ENCODE measurements around the gene ZNF112. TPM values are rescaled to one million over a fixed set of nuclear protein-coding genes. Genes with fewer than 3 reads are reported as not detected.

Gene ZNF112
- total and polyA plus RNA-seq, 7 experiments from 2014 or later: 0.16 to 0.40 (median 0.17) TPM; not detected in 4

DNA sequence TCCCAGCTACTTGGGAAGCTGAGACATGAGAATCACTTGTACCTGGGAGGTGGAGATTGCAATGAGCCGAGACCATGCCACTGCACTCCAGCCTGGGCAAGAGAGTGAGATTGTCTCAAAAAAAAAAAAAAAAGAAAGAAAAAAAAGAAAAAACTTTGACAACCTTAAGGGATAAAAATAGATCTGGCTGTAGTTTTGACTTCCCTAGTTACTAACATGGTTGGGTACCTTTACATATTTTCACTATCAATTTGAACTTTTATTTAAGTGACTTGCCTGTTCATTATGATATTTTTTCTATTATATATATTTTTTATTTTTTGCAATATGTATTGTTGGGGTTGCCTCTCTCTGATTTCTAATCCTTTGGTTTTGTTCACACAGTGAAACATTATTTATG is 43.2 kb downstream of the ZNF112 start:
- Mint-ChIP-seq H3K27me3 (peaks cover 0 to 42% (median 15%) of the 10 kb centered on the region in 5 donors), H3K36me3 (peaks cover 1 to 22% (median 14%) of the 10 kb centered on the region in 5 donors), H3K27ac (no peak overlapping the region), H3K4me3 (no peak overlapping the region), H3K4me1 (no peaks in the 10 kb centered on the region), H3K9me3 (peaks cover 4 to 82% (median 39%) of the 10 kb centered on the region in 11 donors)
- H3K4me3 ChIP-seq (ENCODE audit: low read length): no peak overlapping the region
- no peaks in the 10 kb centered on the region for H3K4me1 ChIP-seq (ENCODE audit: control insufficient read depth in 2 of 2, insufficient read depth in 2 of 2, low read length in 2 of 2)
- no peaks in the 10 kb centered on the region for H3K27me3 ChIP-seq (ENCODE audit: control insufficient read depth in 2 of 2, insufficient read depth in 2 of 2, low read length in 2 of 2)
- ChIA-PET CTCF (no interaction called here), POLR2A (no interaction called here)
- intact Hi-C loops (cut with micrococcal nuclease): no loop called here
- ATAC-seq (no peak), DNase-seq (no peak)
- no peaks in the 10 kb centered on the region for H3K36me3 ChIP-seq (ENCODE audit: control insufficient read depth in 2 of 3, insufficient read depth in 3 of 3, low read length in 3 of 3)
- no peak overlapping the region for H3K27ac ChIP-seq (ENCODE audit: low read depth, low read length)
- H3K9me3 ChIP-seq (ENCODE audit: control insufficient read depth in 2 of 3, low read length in 3 of 3): peaks cover 0 to 6% (median 0%) of the 10 kb centered on the region in 3 experiments

DNA sequence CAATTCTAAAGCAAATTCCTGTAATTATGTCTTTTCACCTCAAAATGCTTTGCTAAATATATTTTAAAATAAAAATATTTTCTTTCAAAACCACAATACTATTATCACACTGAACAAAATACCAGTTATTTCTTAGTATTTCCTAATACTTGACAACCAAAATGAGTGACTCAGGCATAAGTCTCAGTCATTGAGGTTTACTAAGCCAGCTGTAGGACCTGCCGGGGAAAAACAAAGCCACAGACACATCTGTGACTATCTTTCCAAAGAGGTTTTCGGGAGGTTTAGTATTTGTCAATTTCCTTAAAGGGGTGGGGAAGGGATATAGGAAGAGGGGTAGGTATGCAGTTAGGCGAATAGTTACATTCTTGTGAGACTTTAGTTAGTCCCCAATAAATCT is 48.5 kb downstream of the ZNF112 start:
- H3K4me3 Mint-ChIP-seq: no peak overlapping the region
- H3K27ac ChIP-seq (ENCODE audit: low read depth, low read length): no peak overlapping the region
- ChIA-PET POLR2A (no interaction called here), CTCF (no interaction called here)
- intact Hi-C loops (cut with micrococcal nuclease): loop anchor here (10.0 kb wide), 2 partner anchors 143 to 323 kb away; partner anchors contain the start of genes ZNF155 (in 1 of the 2) and ZNF226 (in 1 of the 2)
- no peaks in the 10 kb centered on the region for H3K27me3 ChIP-seq (ENCODE audit: control insufficient read depth in 2 of 2, insufficient read depth in 2 of 2, low read length in 2 of 2)
- DNase-seq (no peak), ATAC-seq (no peak)
- peaks cover 3 to 8% (median 5%) of the 10 kb centered on the region in 5 donors for H3K36me3 Mint-ChIP-seq
- no peaks in the 10 kb centered on the region for H3K9me3 ChIP-seq (ENCODE audit: control insufficient read depth in 2 of 3, low read length in 3 of 3)
- H3K4me1 ChIP-seq (ENCODE audit: control insufficient read depth in 2 of 2, insufficient read depth in 2 of 2, low read length in 2 of 2): peaks cover 10 to 12% of the 10 kb centered on the region in 2 donors
- H3K36me3 ChIP-seq (ENCODE audit: control insufficient read depth in 2 of 3, insufficient read depth in 3 of 3, low read length in 3 of 3): peaks cover 0 to 5% (median 0%) of the 10 kb centered on the region in 3 experiments
- H3K9me3 Mint-ChIP-seq: peaks cover 0 to 66% (median 22%) of the 10 kb centered on the region in 11 donors
- peaks cover 0 to 17% (median 4%) of the 10 kb centered on the region in 5 donors for H3K27me3 Mint-ChIP-seq
- H3K4me3 ChIP-seq (ENCODE audit: low read length): no peak overlapping the region
- H3K27ac Mint-ChIP-seq: no peak overlapping the region
- H3K4me1 Mint-ChIP-seq: peaks cover 0 to 26% (median 22%) of the 10 kb centered on the region in 7 donors

DNA sequence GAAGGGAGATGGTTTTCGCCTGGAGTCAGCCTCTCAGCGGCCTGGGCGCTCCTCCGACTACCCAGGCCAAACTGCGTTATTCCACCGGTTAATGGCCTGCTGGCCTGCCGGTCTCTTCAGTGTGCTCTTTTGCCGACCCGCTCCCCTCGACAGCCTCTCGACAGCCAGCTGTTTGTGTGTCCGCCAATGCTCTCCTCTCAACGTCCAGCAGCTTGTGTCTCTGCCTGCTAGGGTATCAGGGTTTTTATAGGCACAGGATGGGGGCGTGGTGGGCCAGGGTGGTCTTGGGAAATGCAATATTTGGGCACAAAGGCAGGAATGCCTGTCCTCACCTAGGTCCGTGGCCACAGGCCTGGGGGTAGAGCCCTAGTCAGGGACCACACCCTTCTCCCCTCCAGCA is 50.2 kb downstream of the ZNF112 start:
- POLR2A ChIA-PET: no interaction called here

DNA sequence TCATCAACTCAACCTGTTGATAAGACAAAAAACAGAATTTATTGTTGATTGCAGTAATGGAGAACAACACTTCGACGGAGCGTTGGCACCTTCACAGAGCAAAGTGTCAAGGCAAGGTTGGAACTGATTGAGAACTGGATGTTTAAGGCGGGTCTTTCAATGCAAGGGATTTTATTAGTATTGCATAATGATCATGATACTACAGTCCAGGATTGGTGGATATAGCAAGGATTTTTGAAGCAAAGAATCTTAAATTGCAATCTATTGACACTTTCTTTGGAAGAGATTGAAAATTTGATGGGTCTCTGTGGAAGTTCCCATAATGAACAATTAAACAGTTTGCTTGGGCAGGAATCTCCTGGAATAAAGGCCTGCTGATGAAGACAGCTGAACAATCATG is 51.0 kb downstream of the ZNF112 start:
- Mint-ChIP-seq H3K4me1 (peaks cover 5 to 34% (median 27%) of the 10 kb centered on the region in 7 donors), H3K36me3 (peaks cover 12 to 25% (median 22%) of the 10 kb centered on the region in 5 donors), H3K27ac (peak overlapping the region in 2 of 9 donors; percentile 72), H3K27me3 (peaks cover 0 to 15% (median 0%) of the 10 kb centered on the region in 5 donors), H3K4me3 (peak overlapping the region; percentile 54 to 96 (median 92)), H3K9me3 (peaks cover 0 to 63% (median 22%) of the 10 kb centered on the region in 11 donors)
- Histone ChIP-seq H3K9me3 (ENCODE audit: control insufficient read depth in 2 of 3, low read length in 3 of 3) (no peaks in the 10 kb centered on the region), H3K4me3 (ENCODE audit: low read length) (peak overlapping the region; percentile 84), H3K27ac (ENCODE audit: low read depth, low read length) (no peak overlapping the region), H3K4me1 (ENCODE audit: control insufficient read depth in 2 of 2, insufficient read depth in 2 of 2, low read length in 2 of 2) (peaks cover 10 to 12% of the 10 kb centered on the region in 2 donors), H3K36me3 (ENCODE audit: control insufficient read depth in 2 of 3, insufficient read depth in 3 of 3, low read length in 3 of 3) (peaks cover 0 to 20% (median 0%) of the 10 kb centered on the region in 3 experiments), H3K27me3 (ENCODE audit: control insufficient read depth in 2 of 2, insufficient read depth in 2 of 2, low read length in 2 of 2) (no peaks in the 10 kb centered on the region)
- POLR2A ChIA-PET: interaction anchor here (0.6 to 2.0 kb wide), 3 partner anchors 93 to 1064 kb away, joined by 3 to 7 read pairs (median 4); partner anchors contain the start of genes ZNF226 and ZNF227
- CTCF ChIA-PET: no interaction called here
- no peak for ATAC-seq
- intact Hi-C loops (cut with micrococcal nuclease): loop anchor here (1.0 to 10.0 kb wide), 13 partner anchors 93 to 479 kb away; partner anchors contain the start of genes ZNF226 (in 2 of the 2), ZNF227 (in 2 of the 2), ZNF155 (in 1 of the 2) and ZNF222 (in 1 of the 2)
- DNase-seq: no peak

More for the DNA sequence above, 50.2 kb downstream of the ZNF112 start:
- Mint-ChIP-seq H3K27ac (no peak overlapping the region), H3K27me3 (peaks cover 0 to 15% (median 0%) of the 10 kb centered on the region in 5 donors), H3K4me3 (peak overlapping the region in 2 of 10 donors; percentile 10 to 38), H3K9me3 (peaks cover 0 to 60% (median 22%) of the 10 kb centered on the region in 11 donors), H3K4me1 (peaks cover 5 to 31% (median 27%) of the 10 kb centered on the region in 7 donors), H3K36me3 (peaks cover 6 to 17% (median 14%) of the 10 kb centered on the region in 5 donors)
- Histone ChIP-seq H3K4me1 (ENCODE audit: control insufficient read depth in 2 of 2, insufficient read depth in 2 of 2, low read length in 2 of 2) (peaks cover 10 to 12% of the 10 kb centered on the region in 2 donors), H3K36me3 (ENCODE audit: control insufficient read depth in 2 of 3, insufficient read depth in 3 of 3, low read length in 3 of 3) (peaks cover 0 to 16% (median 0%) of the 10 kb centered on the region in 3 experiments), H3K27me3 (ENCODE audit: control insufficient read depth in 2 of 2, insufficient read depth in 2 of 2, low read length in 2 of 2) (no peaks in the 10 kb centered on the region), H3K9me3 (ENCODE audit: control insufficient read depth in 2 of 3, low read length in 3 of 3) (no peaks in the 10 kb centered on the region), H3K4me3 (ENCODE audit: low read length) (no peak overlapping the region), H3K27ac (ENCODE audit: low read depth, low read length) (no peak overlapping the region)
- no peak for ATAC-seq
- intact Hi-C loops (cut with micrococcal nuclease): loop anchor here (10.0 kb wide), 2 partner anchors 141 to 321 kb away; partner anchors contain the start of genes ZNF155 (in 1 of the 2) and ZNF226 (in 1 of the 2)
- no peak for DNase-seq
- CTCF ChIA-PET: no interaction called here

DNA sequence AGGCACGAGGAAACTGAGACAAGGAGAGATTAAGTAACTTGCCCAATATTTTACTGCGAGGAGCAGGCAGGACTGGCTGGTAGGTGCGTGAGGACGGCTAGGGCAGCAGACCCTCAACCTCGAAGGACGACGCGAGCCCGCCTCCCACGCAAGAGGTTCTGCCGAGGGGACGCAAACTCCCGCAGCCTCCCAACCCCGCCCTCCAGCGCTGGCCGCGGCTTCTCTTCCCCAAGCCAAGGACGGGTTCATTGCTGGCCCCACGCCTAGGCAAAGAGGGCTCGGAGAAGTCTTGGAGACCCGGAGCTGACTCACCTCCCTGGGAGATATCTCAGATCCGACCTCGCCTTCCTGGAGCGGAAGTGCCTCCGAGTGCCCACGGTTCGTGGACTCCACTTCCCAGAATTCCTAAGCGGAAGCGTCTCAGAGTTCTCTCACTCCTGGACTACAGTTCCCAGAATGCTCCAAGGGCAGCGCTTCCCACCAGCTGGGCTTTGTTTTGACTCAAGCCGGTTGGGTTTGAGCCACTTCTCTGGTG is 51.8 kb downstream of the ZNF112 start, which contains the start of gene ZNF235:
ZNF235 (minus strand) TSS at position 367 of the 535 bp plus-strand sequence. CDS start 1,621 bp downstream, outside the sequence.
- Mint-ChIP-seq H3K4me1 (peaks cover 5 to 34% (median 27%) of the 10 kb centered on the region in 7 donors), H3K36me3 (peaks cover 17 to 32% (median 26%) of the 10 kb centered on the region in 5 donors), H3K4me3 (peak within 1 kb of the TSS; percentile 88 to 96 (median 93)), H3K27ac (peak within 1 kb of the TSS; percentile 20 to 82 (median 77)), H3K27me3 (peaks cover 0 to 10% (median 0%) of the 10 kb centered on the region in 5 donors), H3K9me3 (peaks cover under 1 to 64% (median 20%) of the 10 kb centered on the region in 11 donors)
- DNase-seq: peak; percentile 17 to 77 (median 59)
- ChIA-PET POLR2A (interaction anchor here (0.6 to 2.0 kb wide), 5 partner anchors 92 to 1065 kb away, joined by 3 to 7 read pairs (median 3); partner anchors contain the start of genes SMG9, ZNF180, ZNF226 and ZNF227), CTCF (no interaction called here)
- Histone ChIP-seq H3K27me3 (ENCODE audit: control insufficient read depth in 2 of 2, insufficient read depth in 2 of 2, low read length in 2 of 2) (no peaks in the 10 kb centered on the region), H3K9me3 (ENCODE audit: control insufficient read depth in 2 of 3, low read length in 3 of 3) (no peaks in the 10 kb centered on the region), H3K4me1 (ENCODE audit: control insufficient read depth in 2 of 2, insufficient read depth in 2 of 2, low read length in 2 of 2) (peaks cover 10 to 12% of the 10 kb centered on the region in 2 donors), H3K4me3 (ENCODE audit: low read length) (peak within 1 kb of the TSS; percentile 84), H3K27ac (ENCODE audit: low read depth, low read length) (peak within 1 kb of the TSS; percentile 65), H3K36me3 (ENCODE audit: control insufficient read depth in 2 of 3, insufficient read depth in 3 of 3, low read length in 3 of 3) (peaks cover 0 to 28% (median 2%) of the 10 kb centered on the region in 3 experiments)
- peak; percentile 97 for ATAC-seq
- intact Hi-C loops (cut with micrococcal nuclease): loop anchor here (1.0 to 10.0 kb wide), 13 partner anchors 92 to 478 kb away; partner anchors contain the start of genes ZNF225 (in 2 of the 2), ZNF226 (in 2 of the 2), ZNF227 (in 2 of the 2) and ZNF155 (in 1 of the 2)

DNA sequence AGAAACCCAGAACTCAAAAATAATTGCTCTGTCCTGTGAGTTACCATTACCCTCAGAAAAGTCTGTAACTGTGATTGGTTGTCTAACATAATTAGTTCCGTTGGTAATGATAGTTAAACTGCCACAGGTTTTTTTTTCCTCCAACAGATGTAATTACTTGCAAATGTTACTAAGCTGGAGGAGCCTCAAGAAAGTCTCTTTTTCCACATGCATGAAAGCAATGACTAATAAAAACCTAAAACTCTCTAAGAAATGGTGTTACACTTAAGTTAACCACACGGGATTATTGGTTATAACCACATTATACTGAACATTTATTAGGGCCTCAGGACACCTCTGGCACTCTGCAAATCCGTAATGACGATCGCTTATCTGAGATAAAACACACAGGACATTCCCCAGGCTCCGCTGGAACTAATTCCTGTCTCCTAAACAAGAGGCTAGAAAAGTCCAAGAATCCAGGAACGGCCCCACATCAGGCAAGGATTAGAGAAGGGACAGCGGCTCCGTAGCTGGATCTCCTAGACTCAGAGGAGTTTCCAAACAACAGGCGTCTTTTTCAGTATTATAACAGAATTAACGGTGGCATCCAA is 52.4 kb downstream of the ZNF112 start:
- no peak for ATAC-seq
- H3K9me3 ChIP-seq (ENCODE audit: control insufficient read depth in 2 of 3, low read length in 3 of 3): no peaks in the 10 kb centered on the region
- H3K4me1 ChIP-seq (ENCODE audit: control insufficient read depth in 2 of 2, insufficient read depth in 2 of 2, low read length in 2 of 2): peaks cover 10 to 12% of the 10 kb centered on the region in 2 donors
- no peak for DNase-seq
- peaks cover 21 to 39% (median 32%) of the 10 kb centered on the region in 5 donors for H3K36me3 Mint-ChIP-seq
- H3K9me3 Mint-ChIP-seq: peaks cover 2 to 61% (median 18%) of the 10 kb centered on the region in 11 donors
- H3K27ac Mint-ChIP-seq: peak overlapping the region in 8 of 9 donors; percentile 20 to 82 (median 65)
- peaks cover 5 to 34% (median 27%) of the 10 kb centered on the region in 7 donors for H3K4me1 Mint-ChIP-seq
- peak overlapping the region; percentile 84 for H3K4me3 ChIP-seq (ENCODE audit: low read length)
- peaks cover 0 to 8% (median 0%) of the 10 kb centered on the region in 5 donors for H3K27me3 Mint-ChIP-seq
- H3K36me3 ChIP-seq (ENCODE audit: control insufficient read depth in 2 of 3, insufficient read depth in 3 of 3, low read length in 3 of 3): peaks cover 0 to 34% (median 8%) of the 10 kb centered on the region in 3 experiments
- ChIA-PET POLR2A (interaction anchor here (1.0 to 2.0 kb wide), 4 partner anchors 97 to 550 kb away, joined by 3 to 7 read pairs (median 3); partner anchors contain the start of genes SMG9, ZNF180 and ZNF226), CTCF (no interaction called here)
- intact Hi-C loops (cut with micrococcal nuclease): loop anchor here (1.0 to 10.0 kb wide), 6 partner anchors 91 to 477 kb away; partner anchors contain the start of genes ZNF155 (in 1 of the 2), ZNF224 (in 1 of the 2), ZNF225 (in 1 of the 2) and ZNF226 (in 1 of the 2)
- no peaks in the 10 kb centered on the region for H3K27me3 ChIP-seq (ENCODE audit: control insufficient read depth in 2 of 2, insufficient read depth in 2 of 2, low read length in 2 of 2)
- peak overlapping the region; percentile 88 to 96 (median 93) for H3K4me3 Mint-ChIP-seq
- peak overlapping the region; percentile 65 for H3K27ac ChIP-seq (ENCODE audit: low read depth, low read length)

All from naive thymus-derived CD4-positive, alpha-beta T cell (primary cell).